ENCODE measurements around the gene UQCRC1.

Gene UQCRC1

DNA sequence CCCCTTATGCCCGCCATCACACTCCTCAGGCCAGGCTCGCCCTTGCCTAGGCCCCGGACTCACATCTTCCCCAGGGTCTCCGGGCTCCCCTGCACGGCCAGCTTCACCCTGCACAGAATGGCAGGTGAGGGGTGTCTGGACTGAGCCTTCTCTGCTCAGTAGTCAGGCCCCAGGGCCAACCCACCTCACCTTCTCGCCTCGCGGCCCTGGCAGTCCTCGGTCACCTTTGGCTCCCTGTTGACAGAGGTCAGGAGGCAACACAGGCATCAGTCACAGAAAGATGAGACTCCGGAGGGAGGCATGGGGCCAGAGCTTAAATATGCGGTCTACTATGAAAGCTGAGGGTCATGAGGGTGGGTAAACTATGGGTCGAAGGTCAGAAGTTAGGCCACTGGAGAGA is 37.5 kb downstream of the UQCRC1 start:
- DNase-seq (ENCODE audit: low read depth): no peak

DNA sequence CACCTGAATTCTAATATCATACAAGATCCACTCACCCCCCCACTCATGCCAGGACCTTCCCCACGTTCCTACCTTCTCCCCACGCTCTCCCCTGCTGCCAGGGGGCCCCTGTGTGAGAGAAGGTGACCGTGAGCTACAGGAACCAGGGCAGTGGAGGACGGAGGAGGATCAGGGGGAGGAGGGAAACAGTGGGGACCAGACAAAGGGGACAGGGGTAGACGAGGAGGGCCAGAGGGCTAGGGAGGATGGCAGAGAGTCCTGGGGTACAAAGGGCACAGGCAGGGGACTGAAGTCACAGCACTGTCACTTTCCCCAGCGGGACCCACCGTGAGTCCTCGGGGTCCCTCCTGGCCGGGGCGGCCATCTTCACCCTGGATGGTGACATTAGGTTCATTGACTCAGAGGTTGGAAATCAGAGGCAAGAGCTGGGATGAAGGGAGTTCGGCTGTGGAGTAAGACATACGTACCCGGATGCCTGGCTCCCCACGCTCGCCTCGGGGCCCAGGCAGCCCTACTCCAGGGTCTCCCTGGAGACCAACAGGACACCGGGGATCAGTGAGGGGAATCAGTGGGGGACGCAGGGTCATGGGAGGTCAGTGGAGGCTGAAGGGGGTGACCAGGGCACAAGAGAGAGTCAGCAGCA is 39.5 kb downstream of the UQCRC1 start:
- DNase-seq (ENCODE audit: low read depth): no peak

DNA sequence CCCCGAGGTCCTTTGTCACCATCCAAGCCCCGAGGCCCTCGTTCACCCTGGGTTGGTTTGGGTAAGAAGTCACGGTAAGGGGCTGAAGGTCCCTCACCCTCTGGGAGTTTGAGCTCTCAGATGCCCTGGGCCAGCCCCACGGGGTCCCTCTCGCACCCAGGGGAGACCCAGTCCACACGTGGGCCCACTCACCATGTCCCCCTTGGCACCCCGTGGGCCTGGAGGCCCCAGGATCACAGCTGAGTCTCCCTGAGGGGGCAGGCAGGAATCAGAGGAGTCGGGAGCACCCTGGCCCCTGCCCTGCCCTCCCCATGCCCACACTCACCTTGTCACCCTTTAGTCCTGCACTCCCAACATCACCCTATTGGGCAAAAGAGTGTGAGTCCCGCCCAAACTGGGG is 40.0 kb downstream of the UQCRC1 start:
- DNase-seq (ENCODE audit: low read depth): no peak

DNA sequence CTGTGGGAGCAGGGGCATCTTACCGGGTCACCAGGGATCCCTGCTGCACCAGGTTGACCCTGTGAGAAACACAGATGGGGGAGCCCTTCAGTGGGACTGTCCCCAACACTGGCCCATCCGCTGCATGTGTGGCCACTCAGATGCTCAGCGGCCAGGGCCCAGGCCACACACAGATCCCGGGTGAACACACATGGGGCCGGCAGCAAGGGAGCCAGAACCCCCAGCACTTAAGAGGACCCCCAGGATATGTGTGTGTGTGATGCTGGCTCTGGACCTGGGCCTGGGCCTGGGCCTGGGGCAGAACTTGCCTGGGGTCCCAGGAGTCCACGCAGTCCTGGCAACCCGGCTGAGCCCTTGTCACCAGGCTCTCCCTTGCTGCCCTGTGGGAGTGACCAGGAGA is 41.0 kb downstream of the UQCRC1 start:
- no peak for DNase-seq (ENCODE audit: low read depth)

DNA sequence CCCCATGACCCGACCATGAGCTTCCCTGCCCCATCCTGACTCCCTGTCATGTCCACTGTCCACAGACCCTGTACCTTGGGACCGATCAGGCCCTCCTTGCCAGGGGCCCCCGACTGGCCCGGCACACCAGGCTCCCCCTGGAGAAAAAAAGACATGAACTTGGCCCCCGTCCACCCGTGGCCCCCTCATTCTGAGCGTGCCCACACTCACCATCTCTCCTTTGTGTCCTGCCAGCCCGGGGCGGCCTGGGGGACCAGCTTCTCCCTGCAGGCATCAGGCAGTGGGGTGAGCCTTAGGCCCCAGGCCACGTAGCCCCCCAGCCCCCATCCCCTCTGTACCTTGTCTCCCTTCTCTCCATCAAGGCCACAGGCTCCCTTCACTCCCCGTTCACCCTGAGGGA is 41.9 kb downstream of the UQCRC1 start:
- no peak for DNase-seq (ENCODE audit: low read depth)

DNA sequence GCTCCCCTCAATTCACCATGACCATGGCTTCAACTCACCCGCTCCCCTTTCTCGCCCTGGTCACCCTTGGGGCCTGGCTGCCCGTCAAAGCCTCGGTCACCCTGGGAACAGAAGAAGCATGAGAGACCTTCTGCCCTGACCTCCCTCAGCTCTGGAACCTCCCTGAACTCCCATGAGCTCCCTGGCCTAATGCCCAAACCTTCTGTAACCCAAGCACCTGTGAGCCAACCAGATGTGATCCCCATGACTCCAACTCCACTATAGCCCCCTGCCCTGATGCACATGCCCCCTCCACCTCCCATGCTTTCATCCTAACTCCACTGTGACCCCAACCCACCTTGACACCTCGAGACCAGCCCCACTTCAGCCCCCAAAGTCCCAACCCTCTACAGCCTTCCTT is 42.4 kb downstream of the UQCRC1 start:
- DNase-seq (ENCODE audit: low read depth): no peak

DNA sequence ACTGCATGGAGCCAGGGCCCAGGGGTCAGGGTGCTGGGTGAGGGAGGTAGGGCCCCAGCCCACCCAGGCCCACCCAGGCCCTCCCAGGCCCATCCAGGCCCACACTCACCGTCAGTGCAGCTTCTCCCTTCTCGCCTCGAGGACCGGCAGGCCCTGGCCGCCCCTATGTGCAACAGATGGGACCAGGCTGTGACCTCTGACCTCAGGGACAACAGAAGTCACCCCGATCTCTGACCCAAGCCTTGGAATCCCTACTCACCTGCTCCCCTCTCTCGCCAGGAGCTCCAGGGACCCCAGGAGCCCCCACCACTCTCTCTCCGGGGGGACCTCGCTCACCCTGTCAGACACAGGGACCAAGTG is 43.1 kb downstream of the UQCRC1 start:
- no peak for DNase-seq (ENCODE audit: low read depth)

DNA sequence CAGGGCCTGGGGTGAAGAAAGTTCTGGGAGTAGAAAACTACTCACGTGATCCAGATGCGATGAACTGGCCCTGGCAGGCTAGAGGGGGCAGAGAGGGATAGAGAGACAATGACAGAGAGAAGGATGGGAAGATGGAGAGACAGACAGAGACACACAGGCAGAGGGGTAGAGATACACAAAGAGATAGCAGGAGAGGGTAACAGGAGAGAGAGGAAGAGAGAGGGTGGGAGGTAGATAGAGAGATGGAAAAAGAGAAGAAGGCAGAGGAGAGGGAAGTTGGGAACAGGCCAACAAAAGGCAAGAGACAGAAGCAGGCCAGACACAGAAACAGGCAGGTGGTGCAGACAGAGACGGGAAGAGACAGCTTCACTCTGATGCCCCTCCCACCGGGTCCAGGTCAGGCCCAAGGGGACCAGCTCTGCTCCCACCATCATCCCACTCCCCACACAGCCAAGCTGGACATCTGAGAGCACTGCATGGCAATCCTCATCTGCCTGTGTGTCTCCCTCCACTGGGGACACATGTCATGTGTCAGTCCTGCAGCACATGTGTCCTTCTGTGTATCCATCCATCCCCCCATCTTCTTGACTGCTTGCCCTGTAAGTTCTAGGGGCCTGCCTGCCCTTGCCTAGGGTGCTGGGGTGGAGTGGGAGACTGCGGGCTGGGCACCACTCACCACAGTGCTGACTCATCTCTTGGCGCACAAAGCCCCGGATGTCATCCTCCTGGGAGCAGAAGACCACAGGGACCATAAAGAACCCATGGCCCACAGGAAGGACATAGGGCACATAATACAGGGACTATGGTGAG is 43.6 kb downstream of the UQCRC1 start:
- no peak for DNase-seq (ENCODE audit: low read depth)

DNA sequence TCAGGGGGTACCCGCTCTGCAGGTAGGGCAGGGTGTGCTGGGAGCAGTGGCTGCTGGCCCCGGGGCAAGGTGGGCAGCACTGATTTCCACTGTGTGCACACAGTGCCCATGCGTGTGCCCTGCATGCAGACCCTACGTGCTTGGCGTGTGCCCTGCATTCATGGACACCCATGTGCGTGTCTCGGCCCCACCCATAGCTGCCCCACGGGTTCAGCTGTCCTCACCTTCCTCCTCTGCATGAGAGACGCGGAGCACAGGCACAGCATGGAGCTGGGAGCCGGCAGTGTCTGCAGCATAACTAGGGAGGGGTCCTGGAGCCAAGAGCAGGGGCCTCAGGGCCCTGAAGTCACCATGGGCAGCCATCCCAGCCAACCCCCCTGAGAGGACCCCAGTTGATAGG is 44.3 kb downstream of the UQCRC1 start:
- DNase-seq (ENCODE audit: low read depth): no peak

DNA sequence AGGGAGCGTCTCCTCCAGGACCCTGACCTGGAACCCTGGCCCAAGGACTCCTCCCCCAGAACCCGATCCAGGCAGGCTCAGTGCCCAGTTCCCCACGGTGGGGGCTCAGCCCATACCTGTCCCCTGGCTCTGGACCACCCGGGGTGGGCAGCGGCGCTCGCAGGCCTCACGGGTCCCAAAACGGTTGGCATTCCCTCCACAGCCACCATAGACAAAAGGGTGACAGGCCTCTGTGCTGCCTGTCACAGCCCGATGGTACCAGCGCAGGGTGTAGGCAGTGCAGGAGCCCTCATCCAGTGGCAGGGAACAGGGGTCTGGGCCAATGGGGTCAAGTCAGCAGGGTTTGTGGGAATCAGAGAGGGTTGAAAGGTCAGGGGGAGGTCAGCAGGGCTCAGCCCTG is 44.8 kb downstream of the UQCRC1 start:
- no peak for DNase-seq (ENCODE audit: low read depth)

DNA sequence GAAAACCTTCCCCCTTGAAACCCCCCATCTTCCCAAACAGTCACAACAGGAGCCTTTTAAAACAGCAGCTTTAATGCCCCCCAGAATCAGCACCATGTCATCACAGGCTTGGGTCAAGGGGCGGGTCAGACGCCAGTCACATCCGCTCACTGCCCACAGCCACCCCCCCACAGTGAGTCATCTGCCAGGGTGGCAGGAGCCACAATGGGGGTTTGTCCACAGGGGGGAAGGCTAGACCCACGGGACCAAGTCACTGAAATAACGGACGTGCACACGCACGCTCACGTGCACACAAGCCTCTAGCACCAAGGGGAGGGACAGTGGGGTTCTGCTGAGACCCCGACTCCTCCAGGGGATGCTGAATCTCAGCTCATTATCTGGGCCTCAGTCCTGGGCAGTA is 45.4 kb downstream of the UQCRC1 start:
- no peak for DNase-seq (ENCODE audit: low read depth)

DNA sequence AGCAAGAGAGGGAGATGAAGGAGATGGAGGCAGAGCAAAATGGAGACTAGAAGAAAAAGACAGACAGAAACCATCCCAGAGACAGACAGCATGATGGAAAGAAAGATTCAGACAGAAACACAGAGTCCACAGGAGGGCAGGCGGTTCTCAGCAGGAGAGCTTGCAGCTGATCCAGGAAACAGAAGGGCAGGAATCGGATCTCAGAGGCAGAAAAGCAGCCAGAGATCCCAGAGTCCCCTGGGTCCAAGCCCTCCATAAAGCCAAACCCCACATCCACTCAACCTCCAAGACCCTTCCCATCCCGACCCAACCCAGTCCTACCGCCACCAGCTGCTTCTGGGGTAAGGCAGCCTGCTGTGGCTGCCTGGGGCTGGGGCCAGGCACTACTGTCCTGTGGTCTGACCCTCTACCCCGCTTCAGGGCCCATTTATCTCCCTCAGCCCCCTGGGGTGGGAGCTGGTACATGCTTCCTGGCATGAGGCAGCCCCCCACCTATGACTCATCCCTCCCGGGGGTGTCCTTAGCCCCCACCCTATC is 46.0 kb downstream of the UQCRC1 start, which contains the start of gene UCN2:
Gene UCN2 (minus strand): TSS at position 400 of the 537 bp plus-strand sequence. CDS start 657 bp downstream, outside the sequence.
- DNase-seq (ENCODE audit: low read depth): no peak

DNA sequence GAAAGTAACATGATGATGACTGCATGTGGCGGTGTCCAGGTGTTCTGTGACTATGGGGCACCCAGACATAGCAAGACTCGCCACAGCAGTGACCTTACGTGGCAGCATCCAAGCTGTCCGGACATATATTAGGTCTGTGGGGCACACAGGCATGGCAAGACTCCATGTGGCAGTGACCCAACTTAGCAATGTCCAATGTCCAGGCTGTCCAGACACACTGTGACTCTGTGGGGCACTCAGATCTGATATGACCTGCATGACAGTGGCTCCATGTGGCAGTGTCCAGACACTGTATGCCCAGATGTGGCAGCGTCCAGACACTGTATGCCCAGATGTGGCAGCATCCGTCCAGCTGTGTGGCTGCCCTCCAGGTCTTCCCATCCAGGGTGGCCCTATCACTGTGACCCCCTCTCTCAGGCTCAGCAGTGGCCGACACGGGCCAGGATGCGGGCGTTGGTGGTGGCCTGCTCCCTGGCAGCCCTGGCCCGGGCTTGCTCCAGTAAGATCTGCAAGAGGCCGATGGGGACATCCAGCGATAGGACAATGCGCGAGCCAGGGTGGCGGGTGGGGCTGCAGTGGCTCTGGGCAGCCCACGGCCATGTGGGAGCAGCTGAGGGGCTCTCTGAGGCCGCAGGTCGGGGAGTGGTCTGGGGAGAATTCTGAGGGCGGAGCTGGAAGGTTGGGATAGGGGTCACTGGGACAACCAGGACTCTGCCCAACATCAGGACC is 46.9 kb downstream of the UQCRC1 start:
- DNase-seq (ENCODE audit: low read depth): no peak

DNA sequence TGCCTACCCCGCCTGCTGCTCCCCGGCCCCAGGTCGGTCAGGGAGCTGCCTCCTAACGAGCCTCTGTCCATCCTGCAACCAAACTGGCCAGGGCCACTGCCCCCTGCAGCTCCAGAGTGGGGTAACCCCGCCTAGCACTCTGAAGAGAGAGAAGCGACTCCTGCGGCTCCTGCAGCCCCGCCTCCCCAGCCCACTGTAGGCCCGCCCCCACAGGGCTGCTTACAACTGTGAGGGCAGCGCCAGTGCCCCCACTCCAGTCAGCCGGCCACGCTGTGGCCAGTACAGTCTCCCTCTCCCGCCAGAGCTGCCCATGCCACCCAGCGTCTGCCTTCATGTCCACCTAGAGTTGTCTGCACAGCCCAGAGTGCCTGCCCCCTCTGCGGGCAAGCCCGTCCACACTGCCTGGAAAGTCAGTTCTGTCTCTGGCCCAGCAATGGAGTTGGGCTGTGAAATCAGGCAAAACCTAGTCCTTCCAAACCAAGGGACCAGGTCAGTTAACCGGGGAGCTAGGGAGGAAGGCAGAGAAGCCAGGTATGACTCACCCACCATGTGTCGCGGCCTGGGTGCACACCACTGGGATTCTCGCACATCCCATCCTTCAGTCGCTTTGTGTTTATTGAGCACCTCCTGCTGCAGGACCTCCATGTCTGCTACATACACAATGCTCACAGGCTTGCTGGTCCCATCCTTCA is 48.3 kb downstream of the UQCRC1 start:
- DNase-seq (ENCODE audit: low read depth): peak; percentile 75

DNA sequence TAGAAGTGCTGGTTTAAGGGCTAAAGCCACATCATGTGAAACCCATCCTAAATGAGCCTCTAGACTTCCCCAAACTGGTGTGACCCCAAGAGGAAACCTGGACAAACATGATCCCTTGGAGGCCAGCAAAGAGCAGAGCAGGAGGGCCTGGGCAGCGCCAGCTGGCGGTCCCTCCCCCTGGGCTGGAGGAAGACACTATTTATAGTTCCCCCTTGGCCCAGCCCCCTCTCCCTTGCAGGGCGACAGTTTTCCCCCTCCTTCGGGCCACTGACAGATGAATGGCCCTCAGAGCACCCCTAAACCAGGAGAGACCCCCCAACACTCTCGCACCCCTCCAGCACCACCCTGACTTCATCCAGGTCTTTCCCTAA is 48.8 kb downstream of the UQCRC1 start:
- DNase-seq (ENCODE audit: low read depth): no peak

DNA sequence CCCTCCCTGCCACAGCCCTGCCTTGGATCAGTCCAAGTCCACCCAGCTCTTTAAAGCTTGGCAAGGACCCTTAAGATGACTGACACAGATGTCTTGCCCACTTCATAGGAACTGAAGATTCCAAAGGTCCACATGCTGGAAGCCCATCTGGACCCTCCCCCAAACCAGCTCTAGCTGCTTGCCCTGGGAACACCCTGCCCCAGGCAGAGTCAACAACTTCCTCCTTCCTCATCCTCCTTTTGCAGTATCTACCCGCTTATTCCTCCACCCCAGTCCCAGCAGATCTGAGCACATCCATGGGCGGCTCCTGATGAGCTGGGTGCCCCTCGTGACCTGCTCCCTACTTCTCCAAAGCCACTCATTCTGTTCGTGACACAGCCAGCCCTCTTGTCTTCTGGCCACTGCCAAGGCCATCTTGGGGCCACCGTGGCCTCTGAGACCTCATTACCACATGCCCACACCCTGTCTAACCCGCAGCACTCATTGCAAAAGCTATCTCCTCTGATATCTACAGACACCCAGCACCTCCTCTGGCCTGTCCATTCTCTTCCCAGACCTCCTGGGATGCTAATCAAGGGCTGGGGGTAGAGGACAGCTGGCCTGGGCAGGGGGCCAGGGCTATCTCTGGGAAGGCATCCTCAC is 50.8 kb downstream of the UQCRC1 start:
- peak; percentile 46 for DNase-seq (ENCODE audit: low read depth)

DNA sequence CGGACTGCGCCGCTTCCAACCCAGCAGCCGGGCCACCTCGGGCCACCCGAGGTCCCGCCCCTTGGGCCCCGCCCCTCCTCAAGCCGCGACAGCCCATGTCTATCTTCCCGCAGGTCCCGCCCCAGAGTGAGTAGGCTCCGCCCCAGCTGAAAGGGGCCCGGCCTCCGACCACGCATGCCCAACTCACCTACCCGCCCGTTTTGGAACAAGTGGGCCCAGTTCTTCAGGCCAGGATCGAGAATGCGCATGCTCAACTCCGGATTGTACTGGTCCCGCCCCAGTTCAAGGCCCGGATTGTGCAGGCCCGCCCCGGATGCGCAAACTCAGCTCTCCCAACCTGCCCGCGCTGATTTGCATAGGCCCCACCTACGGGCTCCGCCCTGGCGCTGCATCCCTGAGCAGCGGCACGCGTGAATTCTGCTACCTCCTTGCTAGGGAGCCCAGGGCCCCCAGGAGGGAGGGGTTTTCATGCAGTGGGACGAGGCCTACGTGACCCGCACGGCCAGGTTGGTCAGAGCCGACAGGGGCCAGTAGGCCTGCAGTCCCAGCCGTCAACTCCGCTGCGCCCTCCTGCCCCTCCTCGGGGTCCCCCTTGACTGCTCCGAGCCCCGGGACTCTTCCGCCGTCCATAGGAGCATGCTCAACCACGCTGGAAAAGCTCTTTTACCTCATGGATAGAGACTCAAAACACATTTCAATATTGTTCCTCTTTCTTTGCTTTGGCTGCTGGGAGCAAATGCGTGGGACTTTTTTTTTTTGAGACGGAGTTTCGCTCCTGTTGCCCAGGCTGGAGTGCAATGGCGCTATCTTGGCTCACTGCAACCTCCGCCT is 52.4 kb downstream of the UQCRC1 start, which contains the start of gene PFKFB4:
Gene PFKFB4 (minus strand): TSS at position 8 of the 831 bp plus-strand sequence. CDS start 26 bp downstream, outside the sequence.
- DNase-seq (ENCODE audit: low read depth): peak; percentile 99

DNA sequence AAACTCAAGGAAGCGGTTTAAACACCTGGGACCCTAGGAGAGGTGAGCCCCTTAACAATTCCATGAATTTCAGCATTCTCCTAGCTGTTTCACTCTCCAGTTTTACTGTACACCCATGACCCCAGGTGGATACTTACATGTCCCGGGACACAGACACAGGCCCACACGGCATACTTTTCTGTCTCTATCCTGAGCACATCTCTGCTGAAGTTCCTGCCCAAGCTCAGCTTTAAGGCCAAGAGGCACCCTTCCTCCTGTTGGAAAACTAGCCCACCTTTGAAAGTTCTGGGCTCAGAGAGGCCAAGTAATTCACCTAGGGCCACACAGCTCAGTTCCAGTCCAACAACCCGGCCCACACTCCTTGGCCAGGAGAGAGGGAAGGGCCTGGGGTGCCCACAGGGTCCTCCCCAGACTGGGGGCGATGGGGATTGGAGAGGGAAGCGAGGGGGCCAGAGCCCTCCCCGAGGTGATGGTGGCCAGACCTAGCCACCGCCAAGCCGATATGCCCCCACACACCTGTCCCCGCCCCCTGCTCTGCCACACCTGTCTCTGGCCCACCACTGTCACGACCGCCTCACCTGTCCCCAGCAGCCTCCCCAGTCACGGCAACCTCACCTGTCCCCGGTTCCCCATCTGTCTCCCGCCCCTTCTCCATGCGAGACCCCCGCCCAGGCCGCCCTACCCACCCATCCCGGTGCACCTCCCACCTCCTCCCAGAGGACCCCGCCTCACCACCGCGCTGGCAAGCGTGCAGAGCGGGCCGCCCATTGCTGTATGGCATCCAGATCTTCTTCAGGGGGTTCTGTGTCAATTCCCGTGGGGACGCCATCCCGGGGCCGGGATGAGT is 53.3 kb downstream of the UQCRC1 start:
- no peak for DNase-seq (ENCODE audit: low read depth)

DNA sequence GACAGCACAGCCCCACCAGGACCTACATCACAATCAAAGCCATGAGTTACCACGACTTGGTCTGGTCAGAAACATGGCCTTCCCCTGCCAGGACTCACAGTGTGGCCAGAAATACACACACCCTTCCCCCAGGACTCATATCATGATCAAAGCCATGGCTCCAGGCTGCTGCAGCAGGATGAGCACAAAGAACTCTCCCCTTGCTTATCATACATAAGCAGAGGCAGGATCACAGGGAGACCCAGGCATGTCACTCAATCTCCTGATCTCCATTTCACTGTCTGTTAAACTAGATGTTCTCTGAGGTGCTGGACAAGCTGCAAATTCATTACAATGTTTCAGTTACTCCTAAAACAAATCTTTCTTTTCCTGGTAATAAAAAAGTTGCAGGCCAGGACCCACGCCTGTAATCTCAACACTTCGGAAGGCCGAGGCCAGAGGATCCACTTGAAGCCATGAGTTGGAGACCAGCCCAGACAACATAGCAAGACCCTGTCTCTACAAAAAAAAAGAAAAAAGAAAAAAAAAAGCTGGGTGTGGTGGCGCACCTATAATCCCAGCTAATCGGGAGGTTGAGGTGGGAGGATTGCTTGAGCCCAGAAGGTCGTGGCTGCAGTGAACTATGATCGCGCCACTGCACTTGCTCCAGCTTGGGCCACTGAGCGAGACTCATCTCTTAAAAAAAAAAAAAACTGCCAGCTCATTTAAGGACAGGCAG is 54.1 kb downstream of the UQCRC1 start:
- DNase-seq (ENCODE audit: low read depth): peak; percentile 55
